Right cardiac atrium (tissue), 5 donors: ENCODE data around the gene KLRD1. TPM values are rescaled to one million over a fixed set of nuclear protein-coding genes. Genes with fewer than 3 reads are reported as not detected.
"Not testable (repeated sequence)": the region's sequence is repeated elsewhere in the genome, so short reads cannot be mapped to it uniquely, and the experiment has no call there.

Experiments used
- ATAC-seq, 2 donors: fragments of 200-7000 bp; cut with Tn5 transposase; one replicate each; pipeline versions ENCODE4 v1.8.0 to v1.9.1; 2020; ENCODE audit warnings: moderate library complexity in 2 of 2, mild to moderate bottlenecking in 1 of 2
- DNase-seq, 3 donors: peaks; one replicate each; pipeline ENCODE4 v3.0.0-alpha.2; 2020
- H3K27ac ChIP-seq: one replicate; pipeline ENCODE4 v1.5.1; 2013; ENCODE audit warnings: mild to moderate bottlenecking, low read length, control low read depth, moderate library complexity
- H3K27me3 ChIP-seq: one replicate; pipeline ENCODE4 v1.6.1; 2013; ENCODE audit not compliant: control insufficient read depth, insufficient read depth
- H3K4me1 ChIP-seq: one replicate; pipeline ENCODE4 v1.6.1; 2013; ENCODE audit warnings: low read length; ENCODE audit not compliant: control insufficient read depth, insufficient read depth
- H3K4me3 ChIP-seq: one replicate; pipeline ENCODE4 v1.5.1; 2013; ENCODE audit warnings: low read length, control low read depth
- H3K9me3 ChIP-seq: one replicate; pipeline ENCODE4 v1.6.1; 2013; ENCODE audit warnings: low read length; ENCODE audit not compliant: control insufficient read depth
- WGBS: extraction: QIAGEN DNeasy Blood & Tissue Kit; methylation state at CpG from one replicate; pipeline ENCODE4 v1.1.7; 2013; 5-methylcytosine and 5-hydroxymethylcytosine counted together
- intact Hi-C, 4 donors: fragments of 100-400 bp; cut with DNase I; formaldehyde crosslinking; loops; one replicate each; pipeline versions ENCODE4 v1.11.0 to v1.14.0; 2022 to 2023
- polyA plus RNA-seq: library from polyadenylated mRNA; stranded (reverse); fragments of 200-250 nt; gene quantifications from one replicate; pipeline ENCODE4 v1.2.3, GENCODE V29; 2013
- total RNA-seq, 4 donors: library from RNA; stranded (reverse); fragmentation: NEBNext Ultra II Directional; extraction: Animal tissue kit (Norgen Biotek cat#: 25700); gene quantifications; one replicate each; pipeline ENCODE4 v1.2.1, GENCODE V29; 2021
- donor health status: healthy with polysubstance abuse.
- donor health status: DM: no; HTN: yes; CAD: no.
- donor health status: DM: no; HTN: no; CAD: no.
- donor health status: DM: no; HTN: yes; CAD: no; lungs with severe emphysema.
- donor health status: DM: yes; HTN: yes; CAD: no.

The KLRD1 gene
- total and polyA plus RNA-seq, 5 donors = 0.75 to 3.3 (median 2.7) TPM

GRCh38 chr12:10338470-10338869 is 30.8 kb downstream of the KLRD1 start:
- WGBS = 83% methylated on average over 4 of the region's 4 CpGs
- ATAC-seq, intact Hi-C loops, H3K4me1 ChIP-seq, H3K4me3 ChIP-seq, H3K27me3 ChIP-seq, H3K27ac ChIP-seq, DNase-seq, H3K9me3 ChIP-seq: not testable (repeated sequence)

- Histone ChIP-seq H3K4me1 (no peaks in the 10 kb centered on the region), H3K4me3 (no peak overlapping the region), H3K9me3 (no peaks in the 10 kb centered on the region), H3K27me3 (no peaks in the 10 kb centered on the region), H3K27ac (no peak overlapping the region)
- WGBS = 68% methylated on average over 9 of the region's 9 CpGs
- no peak for ATAC-seq
- DNase-seq = peak in 2 of 3 donors; percentile 15 to 44
- intact Hi-C loops = no loop called here
Observed at GRCh38 chr12:10339053-10339840, 31.6 kb downstream of the KLRD1 start.

GRCh38 chr12:10340946-10341345 is 33.3 kb downstream of the KLRD1 start:
- intact Hi-C loops, H3K4me1 ChIP-seq, DNase-seq, H3K27me3 ChIP-seq, H3K4me3 ChIP-seq, H3K27ac ChIP-seq, ATAC-seq, H3K9me3 ChIP-seq: not testable (repeated sequence)
- 69% methylated on average over 2 of the region's 2 CpGs for WGBS

- Histone ChIP-seq H3K27me3 (no peaks in the 10 kb centered on the region), H3K27ac (no peak overlapping the region), H3K4me1 (no peaks in the 10 kb centered on the region), H3K9me3 (no peaks in the 10 kb centered on the region), H3K4me3 (no peak overlapping the region)
- WGBS = 85% methylated on average over 1 of the region's 1 CpG
- no peak for DNase-seq
- no peak for ATAC-seq
- intact Hi-C loops = no loop called here
Observed at GRCh38 chr12:10341892-10342509, 34.3 kb downstream of the KLRD1 start.

- intact Hi-C loops, H3K27ac ChIP-seq, DNase-seq, H3K9me3 ChIP-seq, H3K4me1 ChIP-seq, H3K27me3 ChIP-seq, ATAC-seq, H3K4me3 ChIP-seq: not testable (repeated sequence)
- 53% methylated on average over 3 of the region's 3 CpGs for WGBS
Observed at GRCh38 chr12:10351457-10351856, 43.8 kb downstream of the KLRD1 start.

- Histone ChIP-seq H3K27me3 (no peaks in the 10 kb centered on the region), H3K9me3 (no peaks in the 10 kb centered on the region), H3K27ac (no peak overlapping the region), H3K4me1 (no peaks in the 10 kb centered on the region), H3K4me3 (no peak overlapping the region)
- WGBS = 77% methylated on average over 4 of the region's 4 CpGs
- ATAC-seq (no peak), DNase-seq (no peak)
- intact Hi-C loops = no loop called here
Observed at GRCh38 chr12:10354071-10354470, 46.4 kb downstream of the KLRD1 start.

- no peaks in the 10 kb centered on the region for H3K9me3 ChIP-seq
- no peaks in the 10 kb centered on the region for H3K27me3 ChIP-seq
- no peak overlapping the region for H3K27ac ChIP-seq
- intact Hi-C loops = no loop called here
- no peak for ATAC-seq
- WGBS = 57% methylated on average over 2 of the region's 2 CpGs
- no peak overlapping the region for H3K4me3 ChIP-seq
- peak; percentile 23 to 53 (median 50) for DNase-seq
- no peaks in the 10 kb centered on the region for H3K4me1 ChIP-seq
Observed at GRCh38 chr12:10354502-10354901, 46.8 kb downstream of the KLRD1 start.

- ATAC-seq = no peak
- intact Hi-C loops = no loop called here
- 66% methylated on average over 5 of the region's 5 CpGs for WGBS
- no peak for DNase-seq
- Histone ChIP-seq H3K27ac (no peak overlapping the region), H3K27me3 (no peaks in the 10 kb centered on the region), H3K9me3 (no peaks in the 10 kb centered on the region), H3K4me1 (no peaks in the 10 kb centered on the region), H3K4me3 (no peak overlapping the region)
Observed at GRCh38 chr12:10358131-10358530, 50.5 kb downstream of the KLRD1 start.

GRCh38 chr12:10358969-10359368 is 51.3 kb downstream of the KLRD1 start:
- WGBS = 97% methylated on average over 1 of the region's 1 CpG

GRCh38 chr12:10361084-10361483 is 53.4 kb downstream of the KLRD1 start:
- H3K4me1 ChIP-seq = peaks cover 4% of the 10 kb centered on the region
- 72% methylated on average over 4 of the region's 4 CpGs for WGBS
- no peaks in the 10 kb centered on the region for H3K9me3 ChIP-seq
- H3K27ac ChIP-seq = peak overlapping the region; percentile 13
- ATAC-seq (no peak), DNase-seq (peak in 1 of 3 donors; percentile 47)
- H3K27me3 ChIP-seq = no peaks in the 10 kb centered on the region
- no peak overlapping the region for H3K4me3 ChIP-seq
- intact Hi-C loops = no loop called here

More at GRCh38 chr12:10358969-10359368, 51.3 kb downstream of the KLRD1 start:
- DNase-seq (no peak), ATAC-seq (no peak)
- H3K9me3 ChIP-seq = no peaks in the 10 kb centered on the region
- H3K4me3 ChIP-seq = no peak overlapping the region
- intact Hi-C loops = no loop called here
- no peak overlapping the region for H3K27ac ChIP-seq
- H3K27me3 ChIP-seq = no peaks in the 10 kb centered on the region
- H3K4me1 ChIP-seq = no peaks in the 10 kb centered on the region

- H3K27me3 ChIP-seq = no peaks in the 10 kb centered on the region
- intact Hi-C loops = no loop called here
- 48% methylated on average over 4 of the region's 4 CpGs for WGBS
- no peak overlapping the region for H3K4me3 ChIP-seq
- no peak overlapping the region for H3K27ac ChIP-seq
- H3K9me3 ChIP-seq = no peaks in the 10 kb centered on the region
- ATAC-seq = no peak
- H3K4me1 ChIP-seq = peaks cover 4% of the 10 kb centered on the region
- DNase-seq = no peak
Observed at GRCh38 chr12:10361622-10362021, 54.0 kb downstream of the KLRD1 start.
